ENCODE data around the gene PDE3A. TPM values are rescaled to one million over a fixed set of nuclear protein-coding genes. Genes with fewer than 3 reads are reported as not detected.

The PDE3A gene
- total and polyA plus RNA-seq, 7 donors, result 6.6 to 90.0 (median 56.8) TPM

GRCh38 chr12:20576528-20576927, 208.2 kb downstream of the PDE3A start:
- H3K4me1 ChIP-seq, result peaks cover 0 to 21% (median 9%) of the 10 kb centered on the region in 4 donors
- no peak for TF ChIP-seq POLR2A (IDR thresholded peaks at IDR 0.05)
- TF ChIP-seq EP300 (IDR thresholded peaks at IDR 0.05), result no peak
- no peak for TF ChIP-seq CTCF (IDR thresholded peaks at IDR 0.05)
- no peak for TF ChIP-seq POLR2AphosphoS5 (IDR thresholded peaks at IDR 0.05)
- no peak for DNase-seq
- 92 to 97% methylated on average over 3 of the region's 3 CpGs for WGBS, 2 donors
- no peaks in the 10 kb centered on the region for H3K36me3 ChIP-seq
- no peak overlapping the region for H3K4me3 ChIP-seq
- H3K9me3 ChIP-seq, result no peaks in the 10 kb centered on the region
- peak overlapping the region in 1 of 4 donors; percentile 69 for H3K27ac ChIP-seq
- no peaks in the 10 kb centered on the region for H3K27me3 ChIP-seq
- intact Hi-C loops (cut with DNase I), result no loop called here

GRCh38 chr12:20577054-20577453, 208.7 kb downstream of the PDE3A start:
- WGBS, 2 donors, result 47 to 72% methylated on average over 2 of the region's 2 CpGs
- no peak overlapping the region for H3K4me3 ChIP-seq
- H3K9me3 ChIP-seq, result no peaks in the 10 kb centered on the region
- DNase-seq, result no peak
- H3K36me3 ChIP-seq, result no peaks in the 10 kb centered on the region
- H3K27me3 ChIP-seq, result no peaks in the 10 kb centered on the region
- H3K4me1 ChIP-seq, result peaks cover 0 to 16% (median 6%) of the 10 kb centered on the region in 4 donors
- peak overlapping the region in 3 of 4 donors; percentile 63 to 69 (median 69) for H3K27ac ChIP-seq
- TF ChIP-seq POLR2A (IDR thresholded peaks at IDR 0.05) (no peak), EP300 (IDR thresholded peaks at IDR 0.05) (no peak), POLR2AphosphoS5 (IDR thresholded peaks at IDR 0.05) (no peak), CTCF (IDR thresholded peaks at IDR 0.05) (no peak)
- intact Hi-C loops (cut with DNase I), result no loop called here

GRCh38 chr12:20578142-20578541, 209.8 kb downstream of the PDE3A start:
- Histone ChIP-seq H3K27ac (peak overlapping the region in 3 of 4 donors; percentile 63 to 69 (median 69)), H3K36me3 (no peaks in the 10 kb centered on the region), H3K4me1 (peaks cover 0 to 17% (median 6%) of the 10 kb centered on the region in 4 donors), H3K9me3 (no peaks in the 10 kb centered on the region), H3K27me3 (no peaks in the 10 kb centered on the region), H3K4me3 (peak overlapping the region in 3 of 4 donors; percentile 16 to 32 (median 29))
- no peak for DNase-seq
- intact Hi-C loops (cut with DNase I), result no loop called here
- TF ChIP-seq EP300 (IDR thresholded peaks at IDR 0.05) (no peak), CTCF (IDR thresholded peaks at IDR 0.05) (no peak), POLR2AphosphoS5 (IDR thresholded peaks at IDR 0.05) (peak in 2 of 4 donors; percentile 8 to 19), POLR2A (IDR thresholded peaks at IDR 0.05) (no peak)
- WGBS, 2 donors, result 76 to 87% methylated on average over 7 of the region's 7 CpGs

- H3K9me3 ChIP-seq, result no peaks in the 10 kb centered on the region
- peaks cover 0 to 70% (median 39%) of the 10 kb centered on the region in 4 donors for H3K4me1 ChIP-seq
- WGBS, 2 donors, result 41 to 71% methylated on average over 3 of the region's 3 CpGs
- H3K27ac ChIP-seq, result peak overlapping the region; percentile 53 to 75 (median 67)
- no peaks in the 10 kb centered on the region for H3K27me3 ChIP-seq
- TF ChIP-seq POLR2AphosphoS5 (IDR thresholded peaks at IDR 0.05) (peak in 2 of 4 donors; percentile 43 to 50), POLR2A (IDR thresholded peaks at IDR 0.05) (no peak), EP300 (IDR thresholded peaks at IDR 0.05) (no peak)
- intact Hi-C loops (cut with DNase I), result no loop called here
- peak overlapping the region in 2 of 4 donors; percentile 2 to 22 for H3K4me3 ChIP-seq
- H3K36me3 ChIP-seq, result no peaks in the 10 kb centered on the region
- DNase-seq, result no peak
Observed at GRCh38 chr12:20585055-20585625, 216.8 kb downstream of the PDE3A start.

- Histone ChIP-seq H3K27ac (peak overlapping the region; percentile 53 to 75 (median 67)), H3K36me3 (no peaks in the 10 kb centered on the region), H3K4me3 (no peak overlapping the region), H3K9me3 (no peaks in the 10 kb centered on the region), H3K27me3 (no peaks in the 10 kb centered on the region), H3K4me1 (peaks cover 0 to 75% (median 43%) of the 10 kb centered on the region in 4 donors)
- TF ChIP-seq POLR2A (IDR thresholded peaks at IDR 0.05) (no peak), POLR2AphosphoS5 (IDR thresholded peaks at IDR 0.05) (no peak), EP300 (IDR thresholded peaks at IDR 0.05) (no peak), CTCF (IDR thresholded peaks at IDR 0.05) (no peak)
- intact Hi-C loops (cut with DNase I), result no loop called here
- WGBS, 2 donors, result 87 to 95% methylated on average over 2 of the region's 2 CpGs
- no peak for DNase-seq
Observed at GRCh38 chr12:20585913-20586312, 217.6 kb downstream of the PDE3A start.
